ENCODE measurements around the gene HAPLN1. TPM values are rescaled to one million over a fixed set of nuclear protein-coding genes. Genes with fewer than 3 reads are reported as not detected.

The HAPLN1 gene
- total RNA-seq, 1 donor from 2014 or later = 0.19 TPM

DNA sequence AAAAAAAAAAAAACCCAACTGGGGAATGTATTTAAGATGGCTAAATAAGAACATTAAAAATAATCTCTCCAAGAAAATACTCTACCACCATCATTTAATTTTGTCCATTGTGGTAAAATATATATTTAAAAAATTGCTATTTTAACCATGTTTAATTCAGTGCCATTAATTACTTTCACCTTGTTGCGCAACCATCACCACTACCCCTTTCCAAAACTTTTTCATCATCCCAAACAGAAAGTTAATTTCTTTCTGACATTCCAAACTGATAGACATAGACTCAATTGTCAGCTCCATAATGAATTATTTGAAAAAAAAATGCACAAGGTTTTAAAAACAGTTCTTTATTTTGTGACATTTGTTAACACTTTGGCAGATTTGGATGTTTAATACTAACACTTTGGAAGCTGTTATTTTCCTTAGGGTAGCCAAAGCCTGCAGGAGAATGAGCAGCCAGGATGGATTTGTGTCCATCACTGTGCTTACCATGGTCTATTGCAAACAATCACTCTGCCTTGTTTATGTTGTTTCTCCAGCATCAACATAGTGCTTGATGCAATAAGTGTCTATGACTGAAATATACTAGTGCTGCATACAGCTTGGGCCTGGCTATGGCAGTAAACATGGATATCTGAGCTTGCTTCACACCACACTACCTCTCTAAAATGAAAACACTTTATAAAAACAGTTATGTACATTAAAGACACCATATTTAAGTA is 62.7 kb downstream of the HAPLN1 start:
- ATAC-seq (no peak), DNase-seq (ENCODE audit: missing footprints) (no peak)
- intact Hi-C loops (cut with DNase I) = no loop called here

DNA sequence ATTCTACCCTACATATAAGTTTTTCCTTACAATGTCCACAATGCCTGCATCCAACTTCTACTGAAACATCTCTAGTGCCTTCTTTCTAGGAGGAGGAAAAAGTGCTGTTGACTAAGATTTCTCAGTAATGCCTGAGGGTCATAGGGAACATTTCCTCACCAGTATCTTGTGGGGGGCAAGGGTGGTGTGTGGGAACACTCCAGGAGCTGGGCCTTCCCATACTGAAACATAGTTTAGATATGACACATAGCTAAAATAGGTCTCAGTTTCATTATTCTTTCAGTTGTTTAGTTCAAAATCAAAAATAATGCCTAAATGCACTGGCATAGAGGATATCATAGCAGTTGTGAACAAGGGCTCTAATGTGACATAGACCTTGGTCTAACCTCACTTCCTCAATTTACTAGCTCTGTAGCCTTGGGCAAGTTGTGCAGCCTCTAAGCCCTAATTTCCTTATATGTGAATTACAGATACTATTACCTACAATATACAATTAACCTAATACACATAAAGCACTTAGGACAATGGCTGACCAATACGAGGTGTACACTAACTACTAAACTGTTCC is 66.1 kb downstream of the HAPLN1 start:
- intact Hi-C loops (cut with DNase I) = no loop called here
- ATAC-seq (no peak), DNase-seq (ENCODE audit: missing footprints) (no peak)

DNA sequence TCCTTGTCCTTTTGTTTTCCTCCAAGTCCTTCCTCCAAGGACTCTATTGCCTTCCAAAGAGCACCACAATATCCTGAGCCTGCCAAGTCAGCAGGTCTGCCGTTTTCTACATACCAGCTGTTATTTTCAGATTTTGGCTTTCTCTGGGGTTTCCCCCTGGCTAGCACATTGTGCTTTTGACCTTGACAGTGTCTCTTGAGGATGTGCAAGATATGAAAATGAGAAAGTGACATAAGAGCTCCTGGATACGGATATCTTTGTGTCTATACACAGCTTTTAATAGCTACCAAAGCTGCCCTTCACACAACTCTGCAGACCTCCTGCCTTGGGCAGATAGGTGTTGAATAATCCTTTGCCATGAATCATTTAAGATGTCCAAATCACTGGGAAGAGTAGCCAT is 67.0 kb downstream of the HAPLN1 start:
- intact Hi-C loops (cut with DNase I) = no loop called here
- ATAC-seq (peak; percentile 48), DNase-seq (ENCODE audit: missing footprints) (no peak)

DNA sequence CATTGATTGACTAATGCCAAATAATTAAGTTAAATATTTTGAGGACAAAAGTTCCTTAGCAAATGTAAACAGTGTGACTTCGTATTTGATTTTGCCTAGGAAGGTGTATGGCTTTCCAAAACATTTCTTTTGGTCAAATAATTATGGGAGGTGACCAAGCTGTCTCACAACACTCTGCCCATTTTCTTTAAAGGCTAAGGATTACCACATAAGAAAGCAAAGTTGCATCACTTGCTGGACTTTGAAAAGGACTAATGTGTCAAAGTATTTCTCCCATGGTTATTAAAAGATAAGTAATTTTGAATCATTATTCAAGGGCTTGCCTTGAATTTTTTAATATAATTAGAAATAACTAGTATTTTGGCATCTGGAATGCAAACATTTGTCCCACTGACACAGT is 74.7 kb downstream of the HAPLN1 start:
- no peak for ATAC-seq

DNA sequence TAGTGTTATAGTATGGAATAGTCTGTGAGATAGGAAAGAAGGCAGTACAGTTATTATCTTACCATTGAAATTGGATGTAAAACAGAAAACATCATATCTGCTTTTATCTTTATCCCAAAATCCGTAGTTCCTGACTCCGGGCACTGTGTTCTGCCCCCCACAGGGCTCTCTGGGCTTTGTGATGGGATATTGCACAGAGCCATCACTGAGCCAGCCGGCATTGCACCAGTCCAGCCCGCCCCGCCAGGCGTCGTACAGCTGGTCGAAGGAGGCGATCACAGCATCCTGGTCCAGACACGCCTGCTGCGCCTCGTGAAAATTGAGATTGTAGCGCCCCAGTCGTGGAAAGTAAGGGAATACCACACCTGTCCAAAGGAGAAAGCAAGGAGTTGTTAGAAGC is 76.4 kb downstream of the HAPLN1 start:
- DNase-seq (ENCODE audit: missing footprints) (no peak), ATAC-seq (no peak)
- intact Hi-C loops (cut with DNase I) = no loop called here

More for the DNA sequence above, 74.7 kb downstream of the HAPLN1 start:
- intact Hi-C loops (cut with DNase I) = no loop called here
- no peak for DNase-seq (ENCODE audit: missing footprints)

DNA sequence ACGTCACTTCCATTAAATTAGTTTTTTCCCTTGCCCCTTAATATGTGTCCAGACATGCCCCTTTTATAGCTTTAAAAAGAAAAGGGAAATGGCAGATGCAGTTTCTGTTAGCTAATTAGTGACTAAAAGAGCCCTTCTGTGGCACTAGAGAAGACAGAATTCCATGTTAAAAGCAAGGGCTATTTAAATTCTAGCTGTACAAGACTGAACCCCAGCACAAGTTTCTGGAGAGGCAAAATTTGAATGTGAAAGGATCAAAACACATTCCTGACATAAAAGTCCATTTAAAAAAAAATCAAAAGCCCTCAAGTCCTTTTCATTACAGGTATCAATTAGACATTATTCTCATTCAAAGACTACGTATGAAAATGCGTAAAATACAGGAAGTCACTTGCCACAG is 78.7 kb downstream of the HAPLN1 start:
- ATAC-seq (no peak), DNase-seq (ENCODE audit: missing footprints) (no peak)
- intact Hi-C loops (cut with DNase I) = no loop called here

DNA sequence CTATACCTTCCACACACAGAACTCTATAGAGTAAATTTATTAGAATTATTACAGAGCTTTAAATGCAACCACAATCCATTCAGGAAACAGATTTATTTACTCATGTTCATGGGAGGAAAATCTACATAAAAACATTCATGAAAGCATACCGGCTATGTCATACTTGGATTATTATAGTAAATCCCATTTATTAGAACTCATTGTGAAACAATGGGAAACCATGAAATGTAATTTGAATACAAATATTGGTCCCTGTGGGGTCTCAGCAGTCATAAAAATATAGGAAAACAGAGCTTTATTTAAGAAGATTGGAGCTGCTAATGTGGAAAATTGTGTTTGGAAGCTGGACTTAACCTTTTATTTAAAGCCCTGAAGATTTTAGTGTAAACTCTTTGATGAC is 80.7 kb downstream of the HAPLN1 start:
- ATAC-seq = no peak
- intact Hi-C loops (cut with DNase I) = no loop called here
- no peak for DNase-seq (ENCODE audit: missing footprints)

DNA sequence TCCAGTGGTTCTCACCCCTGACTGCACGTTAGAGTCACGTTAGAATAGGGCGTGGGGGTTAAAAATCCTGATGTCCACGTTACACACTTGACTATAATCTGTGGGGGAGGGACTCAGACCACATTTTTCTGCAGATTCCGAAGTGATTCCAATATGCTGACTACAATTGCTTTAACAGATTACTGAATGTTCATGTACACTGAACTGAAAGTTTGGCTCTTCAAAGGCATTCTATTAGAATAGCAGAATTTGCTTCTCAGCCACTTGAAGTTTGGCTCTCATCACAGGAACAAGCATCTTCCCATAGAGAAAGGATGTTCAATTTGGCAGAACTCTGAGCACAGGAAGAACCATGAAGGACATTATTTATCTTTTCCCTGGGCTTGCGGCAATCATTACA is 84.5 kb downstream of the HAPLN1 start:
- no peak for DNase-seq (ENCODE audit: missing footprints)
- intact Hi-C loops (cut with DNase I) = no loop called here
- ATAC-seq = no peak

DNA sequence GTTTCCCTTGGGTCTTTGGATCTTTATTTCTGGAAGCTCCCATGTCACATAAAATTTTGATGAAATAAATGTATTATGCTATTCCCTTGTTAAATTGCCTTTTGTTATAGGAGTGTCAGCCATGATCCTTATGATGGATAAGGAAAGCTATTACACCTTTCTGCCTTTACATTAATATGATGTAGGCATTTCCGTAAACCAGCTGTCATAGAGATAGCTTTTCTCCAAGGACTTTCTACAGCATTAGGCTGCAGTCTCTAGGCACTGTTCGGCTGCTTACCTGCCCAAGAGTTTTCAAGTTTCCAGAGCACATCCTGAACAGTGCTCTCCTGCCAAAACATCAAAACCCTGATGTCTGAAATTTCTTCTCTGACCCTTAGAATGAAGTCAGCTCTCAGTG is 87.4 kb downstream of the HAPLN1 start:
- intact Hi-C loops (cut with DNase I) = no loop called here
- DNase-seq (ENCODE audit: missing footprints) (no peak), ATAC-seq (no peak)

DNA sequence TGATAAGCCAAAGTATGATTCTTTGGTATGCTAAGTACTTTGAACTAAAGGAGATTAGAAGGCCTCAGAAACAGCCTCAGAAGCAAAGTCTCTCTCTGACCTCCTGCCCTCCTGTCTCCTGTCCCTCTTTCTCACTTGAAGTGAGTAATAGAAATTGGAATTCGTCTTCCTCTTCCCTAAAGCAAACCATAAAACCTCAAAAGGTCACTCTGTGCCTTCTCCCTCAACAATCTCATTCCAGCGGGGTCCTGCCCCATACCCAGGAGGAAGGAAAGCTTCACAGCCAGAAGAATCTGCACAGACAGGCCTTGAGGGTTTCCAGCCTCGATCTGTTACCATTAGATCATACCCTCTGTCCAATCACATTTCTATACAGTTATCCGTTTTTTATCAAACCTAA is 87.8 kb downstream of the HAPLN1 start:
- intact Hi-C loops (cut with DNase I) = no loop called here
- ATAC-seq = no peak

DNA sequence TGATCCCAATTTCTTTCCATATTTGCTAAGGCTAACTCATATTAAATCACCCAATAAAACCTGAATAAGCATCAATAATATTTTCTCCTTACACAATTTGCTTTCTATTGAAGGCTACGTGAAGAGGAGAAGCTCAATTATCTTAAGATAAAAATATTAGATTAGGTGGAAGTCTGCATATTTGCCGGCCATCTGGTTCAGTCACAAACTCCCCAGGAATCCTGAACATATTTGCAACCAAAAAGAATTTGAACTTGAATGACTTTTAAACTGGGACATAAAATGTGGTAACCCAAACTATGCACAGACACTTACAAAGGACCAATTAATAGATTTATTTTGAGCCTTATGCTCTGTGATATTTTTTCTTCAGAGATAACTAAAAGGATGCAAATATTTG is 92.3 kb downstream of the HAPLN1 start:
- ATAC-seq (no peak), DNase-seq (ENCODE audit: missing footprints) (no peak)
- intact Hi-C loops (cut with DNase I) = no loop called here

More for the DNA sequence above, 87.8 kb downstream of the HAPLN1 start:
- no peak for DNase-seq (ENCODE audit: missing footprints)

DNA sequence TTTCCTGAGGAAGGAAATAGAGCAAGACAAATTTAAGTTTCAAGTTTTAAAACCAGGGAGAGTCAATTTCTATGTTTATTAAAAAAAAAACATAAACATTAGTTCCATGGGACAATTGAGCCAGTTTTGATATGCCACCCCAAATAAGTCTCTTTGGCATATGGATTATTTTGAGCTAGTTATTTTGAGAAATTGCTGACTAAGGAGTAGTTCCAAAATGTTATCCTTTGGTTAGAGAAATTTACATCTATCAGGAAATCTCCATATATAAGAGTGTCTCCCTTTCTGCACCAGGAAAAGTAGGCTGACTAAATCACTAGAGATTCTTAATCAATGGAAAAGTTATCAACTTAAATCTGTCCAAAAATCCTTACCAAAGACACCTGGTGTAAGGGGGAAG is 105.8 kb downstream of the HAPLN1 start:
- no peak for DNase-seq (ENCODE audit: missing footprints)
- intact Hi-C loops (cut with DNase I) = no loop called here
- ATAC-seq = no peak

DNA sequence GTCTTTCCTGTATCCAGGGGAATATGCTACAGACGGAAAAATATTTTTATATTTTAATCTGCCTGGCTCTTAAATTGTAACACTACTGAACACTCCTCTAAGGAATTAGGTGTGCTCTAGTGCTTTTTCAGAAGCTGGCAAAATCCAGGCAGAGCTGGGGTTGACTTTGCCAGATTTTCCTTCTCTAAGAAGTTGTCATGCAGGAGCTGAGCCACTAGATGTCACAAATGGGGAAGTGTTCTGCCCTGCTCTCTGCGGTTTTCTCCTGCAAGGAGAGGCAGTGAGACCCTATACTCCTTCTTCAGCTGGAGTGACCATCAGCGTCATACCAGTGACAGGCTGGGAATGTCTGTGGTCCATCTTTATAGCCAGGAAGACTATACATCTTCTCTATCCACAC is 112.5 kb downstream of the HAPLN1 start:
- ATAC-seq (peak; percentile 39), DNase-seq (ENCODE audit: missing footprints) (no peak)
- intact Hi-C loops (cut with DNase I) = no loop called here

DNA sequence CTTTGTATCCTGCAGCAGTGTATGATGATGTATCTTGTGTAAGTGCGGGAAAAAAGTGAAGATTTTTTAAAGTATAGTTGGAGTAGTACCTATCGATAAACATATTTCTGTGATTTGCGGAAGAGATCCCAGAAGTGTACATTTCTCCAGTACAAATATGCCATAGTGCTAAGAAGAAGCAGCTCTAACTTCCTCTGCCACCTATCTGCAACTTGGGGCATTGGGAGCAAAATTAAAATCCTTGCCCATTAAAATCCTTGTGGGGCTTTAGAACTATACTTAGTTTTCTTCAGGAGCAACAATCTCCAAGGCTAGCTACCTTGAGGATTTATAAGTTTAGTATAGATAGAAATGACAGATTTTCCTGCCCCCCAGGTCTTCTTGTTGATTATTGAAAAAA is 125.4 kb downstream of the HAPLN1 start:
- intact Hi-C loops (cut with DNase I) = no loop called here
- ATAC-seq (no peak), DNase-seq (ENCODE audit: missing footprints) (no peak)

DNA sequence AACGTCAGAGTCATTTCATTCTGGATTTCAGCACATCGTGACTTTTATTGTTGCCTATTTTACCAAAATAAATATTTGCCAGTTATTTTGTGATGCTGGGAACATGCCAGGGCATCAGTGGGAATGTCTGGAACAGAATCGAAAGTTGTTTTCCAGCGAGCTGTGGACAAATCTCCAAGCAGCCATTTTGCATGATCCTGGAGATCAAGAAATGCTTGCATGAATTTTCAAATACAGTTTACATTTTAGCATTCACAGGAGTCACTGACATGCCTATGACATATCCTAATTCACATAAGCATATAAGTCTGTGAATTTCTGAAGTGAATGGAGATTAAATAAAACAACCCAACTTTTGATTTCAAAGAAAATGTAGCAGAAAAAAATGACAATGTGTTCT is 129.7 kb downstream of the HAPLN1 start:
- ATAC-seq (no peak), DNase-seq (ENCODE audit: missing footprints) (no peak)
- intact Hi-C loops (cut with DNase I) = no loop called here

DNA sequence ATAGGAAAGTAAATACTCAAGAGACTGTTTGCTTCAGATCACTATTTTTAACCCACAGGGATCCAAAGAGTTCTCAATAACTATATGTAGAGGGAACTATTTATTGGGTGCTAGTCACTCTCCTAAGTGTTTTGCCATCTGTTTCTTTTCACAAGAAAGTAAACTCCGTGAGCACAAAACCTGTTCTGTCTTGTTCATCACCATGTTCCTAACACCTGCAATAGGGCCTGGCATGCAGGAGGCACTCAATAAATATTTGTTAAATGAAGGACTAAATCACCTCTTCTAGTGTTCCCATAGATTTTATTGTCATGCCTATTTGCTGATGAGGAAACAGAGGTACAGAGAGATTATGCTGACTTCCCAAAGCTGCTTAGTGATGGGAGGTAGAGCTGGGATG is 130.9 kb downstream of the HAPLN1 start:
- intact Hi-C loops (cut with DNase I) = no loop called here
- no peak for ATAC-seq
- DNase-seq (ENCODE audit: missing footprints) = no peak

Other genes starting within 250 kb of the HAPLN1 start
- 41.2 TPM for gene VCAN, start 249.1 kb downstream of the HAPLN1 start, total RNA-seq